Stimulated activated CD8-positive, alpha-beta memory T cell treated with anti-CD3 and anti-CD28 coated beads, Interleukin-2, amount 100 ng/mL, for 48 hours (primary cell): Measurements from ENCODE around the gene PHLDA2.
A peak's percentile ranks its signal among the peaks of the same experiment; 100 is the strongest.

Experiments used
- DNase-seq, 2 donors: peaks; one replicate each; pipeline ENCODE4 v3.0.0-alpha.2; 2020; ENCODE audit warnings: low read depth in 2 of 2

The PHLDA2 gene, protein sequence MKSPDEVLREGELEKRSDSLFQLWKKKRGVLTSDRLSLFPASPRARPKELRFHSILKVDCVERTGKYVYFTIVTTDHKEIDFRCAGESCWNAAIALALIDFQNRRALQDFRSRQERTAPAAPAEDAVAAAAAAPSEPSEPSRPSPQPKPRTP

DNA sequence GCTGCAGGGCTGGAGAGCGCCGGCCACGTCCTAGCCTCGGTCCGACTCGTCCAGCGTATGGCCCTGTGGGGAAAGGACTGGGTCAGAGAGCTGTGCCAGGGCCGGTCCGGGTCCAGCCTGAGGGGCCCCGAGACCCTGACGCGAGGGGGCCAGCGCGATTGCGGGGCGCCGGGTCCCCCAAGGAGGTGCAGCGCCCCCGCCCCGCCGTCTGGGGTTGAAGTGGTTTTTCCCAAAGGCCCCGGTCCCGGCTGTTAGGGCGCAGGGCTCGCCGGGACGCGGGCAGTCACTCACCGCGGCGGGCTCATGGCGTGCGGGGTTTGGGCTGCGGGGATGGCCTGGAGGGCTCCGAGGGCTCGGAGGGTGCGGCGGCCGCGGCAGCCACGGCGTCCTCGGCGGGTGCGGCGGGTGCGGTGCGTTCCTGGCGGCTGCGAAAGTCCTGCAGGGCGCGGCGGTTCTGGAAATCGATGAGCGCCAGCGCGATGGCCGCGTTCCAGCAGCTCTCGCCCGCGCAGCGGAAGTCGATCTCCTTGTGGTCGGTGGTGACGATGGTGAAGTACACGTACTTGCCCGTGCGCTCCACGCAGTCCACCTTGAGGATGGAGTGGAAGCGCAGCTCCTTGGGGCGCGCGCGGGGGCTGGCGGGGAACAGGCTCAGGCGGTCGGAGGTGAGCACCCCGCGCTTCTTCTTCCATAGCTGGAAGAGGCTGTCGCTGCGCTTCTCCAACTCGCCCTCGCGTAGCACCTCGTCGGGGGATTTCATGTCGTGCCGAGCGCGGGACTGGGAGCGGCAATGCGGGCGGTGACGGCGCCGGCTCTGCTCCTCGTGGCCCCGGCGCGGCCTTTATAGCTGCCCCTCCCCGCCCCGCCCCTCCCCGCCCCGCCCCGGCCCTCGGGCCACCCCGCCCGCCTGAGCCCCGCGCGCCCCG, at the start of gene PHLDA2:
PHLDA2 (minus strand) TSS at position 816 of the 926 bp plus-strand sequence; CDS start at position 760, 56 bp downstream.
- DNase-seq = peak; percentile 44 to 45

DNA sequence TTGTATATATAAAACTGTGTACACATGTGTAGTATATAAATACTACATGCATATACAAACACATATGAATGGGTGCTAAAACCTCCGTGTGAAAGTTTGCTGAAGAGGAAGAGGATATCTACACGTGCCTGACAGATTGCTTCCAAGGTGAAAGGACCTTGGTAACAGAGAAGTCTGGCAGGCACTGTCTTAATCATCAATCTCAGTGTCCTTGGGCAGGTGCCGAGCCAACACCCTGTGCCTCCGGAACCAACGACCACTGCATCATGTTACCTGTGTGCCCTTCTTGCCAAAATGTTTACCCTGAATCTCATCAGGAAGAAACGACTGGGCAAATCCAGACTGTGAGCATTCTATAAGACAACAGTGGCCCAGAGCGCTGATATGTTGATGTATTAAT, 47.9 kb upstream of the PHLDA2 start:
- DNase-seq = no peak

DNA sequence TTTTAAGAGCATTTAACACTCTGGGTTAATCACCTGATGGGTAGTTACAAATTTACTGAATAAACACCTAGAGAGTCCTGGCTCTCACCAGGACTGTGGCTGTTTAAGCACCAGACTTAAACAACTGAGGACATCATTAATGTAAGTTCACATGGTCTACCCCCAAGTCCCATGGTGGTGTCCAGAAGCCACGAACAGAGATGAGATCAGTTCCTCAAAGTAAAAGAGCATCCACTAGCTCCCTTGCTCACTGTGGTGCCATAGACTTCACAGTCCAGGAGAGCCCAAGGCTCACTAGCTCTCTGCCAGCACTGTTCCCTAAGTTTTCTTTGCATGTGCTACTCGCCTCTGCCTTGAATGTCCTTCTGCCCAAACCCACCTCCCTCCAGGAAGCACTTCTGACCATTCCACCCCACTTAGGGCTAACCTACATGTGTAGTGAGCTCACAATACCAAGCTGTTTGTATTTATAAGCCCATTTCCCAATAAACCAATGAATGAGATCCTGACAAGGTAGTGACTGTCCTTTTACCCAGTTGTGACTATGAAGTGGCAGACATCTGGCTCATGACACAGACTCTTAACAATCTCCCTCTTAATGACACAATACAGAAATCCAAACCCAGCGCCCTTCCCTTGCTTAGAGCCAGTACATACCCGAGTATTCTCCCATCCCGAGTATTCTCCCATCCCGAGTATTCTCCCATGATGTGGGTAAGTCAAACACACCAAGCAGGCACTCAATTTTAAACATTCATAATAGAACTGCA, 47.3 kb upstream of the PHLDA2 start:
- no peak for DNase-seq

DNA sequence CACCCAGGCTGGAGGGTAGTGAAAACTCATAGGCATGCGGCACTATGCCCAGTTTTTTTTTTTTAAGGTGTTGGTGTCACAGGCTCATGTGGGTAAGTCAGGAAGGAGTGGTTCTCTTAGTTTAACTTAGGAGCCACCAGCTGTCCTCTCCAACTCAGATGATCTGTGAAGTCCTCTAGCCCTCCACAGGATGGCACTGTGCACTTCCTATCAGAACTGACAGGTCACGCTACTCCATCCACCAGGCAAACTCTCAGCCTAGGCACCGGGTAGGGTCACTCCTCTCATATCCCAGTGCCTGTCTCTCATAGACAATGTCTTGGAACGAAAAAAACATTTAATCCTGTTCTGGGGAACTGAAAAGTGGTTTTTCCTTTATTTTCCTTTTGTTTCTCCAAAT, 46.4 kb upstream of the PHLDA2 start:
- no peak for DNase-seq

DNA sequence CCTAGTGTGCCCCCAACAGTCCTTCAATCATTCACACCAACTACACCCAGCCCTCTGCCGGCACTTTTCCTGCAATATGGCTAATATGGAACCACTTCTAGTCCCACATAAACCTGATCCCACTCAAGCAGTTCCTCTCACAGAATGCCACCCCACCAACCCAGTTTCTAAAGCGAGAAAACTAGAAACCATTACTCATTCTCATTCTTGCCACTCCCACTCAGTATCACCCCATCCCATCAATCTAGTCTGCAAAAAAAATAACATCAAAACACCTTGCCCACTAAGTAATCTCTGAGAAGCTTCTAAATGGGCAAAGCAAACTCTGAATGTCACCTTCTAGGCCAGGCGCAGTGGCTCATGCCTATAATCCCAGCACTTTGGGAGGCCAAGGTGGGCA, 45.1 kb upstream of the PHLDA2 start:
- DNase-seq = no peak

DNA sequence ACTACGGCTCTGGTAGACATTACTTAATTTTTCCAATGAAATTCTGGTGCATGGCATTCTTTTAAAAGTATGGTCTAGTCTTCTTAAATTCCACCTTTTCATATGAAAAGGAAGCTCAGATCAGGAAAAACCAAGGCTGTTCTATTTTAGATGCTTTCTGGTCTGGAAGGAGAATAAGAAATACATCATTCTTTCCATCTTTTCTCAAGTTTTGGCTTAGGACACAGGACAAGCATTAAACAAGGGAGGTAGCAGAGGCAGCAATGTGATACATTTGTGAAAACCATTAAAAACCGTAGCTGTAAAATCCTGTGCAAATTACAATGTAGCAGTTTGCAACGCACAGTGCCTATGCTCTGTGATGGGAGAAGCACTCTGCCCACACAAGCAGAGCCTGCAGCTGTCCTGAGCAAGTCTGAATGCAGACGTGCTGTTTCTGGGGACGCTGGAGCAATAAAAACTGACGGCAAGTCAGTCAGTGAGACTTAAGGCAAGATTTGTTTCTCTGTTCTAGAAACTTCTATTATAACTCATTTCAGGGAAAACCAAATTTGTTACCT, 39.2 kb upstream of the PHLDA2 start:
- DNase-seq = no peak

DNA sequence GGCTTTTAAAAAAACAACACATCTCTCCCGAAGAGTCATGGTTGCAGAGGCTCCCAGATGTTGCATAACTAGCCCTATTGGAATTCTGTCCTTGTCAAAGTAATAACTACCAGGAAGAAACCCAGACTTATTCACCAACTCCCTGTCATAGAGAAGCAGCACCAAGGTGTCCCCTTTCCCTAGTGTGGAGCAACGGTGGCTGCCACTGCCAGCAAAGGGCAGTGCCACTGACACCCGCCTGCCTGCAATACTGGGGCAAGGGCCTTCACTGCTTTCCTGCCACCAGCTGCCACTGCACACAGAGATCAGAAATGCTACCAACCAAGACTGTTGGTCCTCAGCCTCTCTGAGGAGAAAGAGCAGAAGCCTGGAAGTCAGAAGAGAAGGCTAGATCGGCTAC, 35.6 kb upstream of the PHLDA2 start:
- no peak for DNase-seq

DNA sequence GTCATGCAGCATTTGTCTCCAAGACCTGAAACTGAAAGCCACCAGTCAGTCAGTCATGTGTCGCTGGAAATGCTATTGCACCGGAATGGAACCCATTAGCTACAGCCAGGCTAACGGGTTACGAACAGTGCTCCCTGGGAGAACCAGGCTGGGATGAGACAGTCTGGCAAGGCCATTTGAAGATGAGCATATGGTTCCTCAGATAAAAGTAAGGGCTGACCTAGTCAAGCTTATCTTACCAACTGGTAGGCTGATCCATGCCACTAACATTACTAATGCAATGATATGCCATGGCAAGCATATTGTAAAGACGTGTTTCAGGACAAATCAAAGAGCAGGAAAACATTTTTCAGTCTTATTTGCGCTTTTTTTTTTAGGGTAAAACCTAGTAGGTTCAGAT, 34.5 kb upstream of the PHLDA2 start:
- no peak for DNase-seq

DNA sequence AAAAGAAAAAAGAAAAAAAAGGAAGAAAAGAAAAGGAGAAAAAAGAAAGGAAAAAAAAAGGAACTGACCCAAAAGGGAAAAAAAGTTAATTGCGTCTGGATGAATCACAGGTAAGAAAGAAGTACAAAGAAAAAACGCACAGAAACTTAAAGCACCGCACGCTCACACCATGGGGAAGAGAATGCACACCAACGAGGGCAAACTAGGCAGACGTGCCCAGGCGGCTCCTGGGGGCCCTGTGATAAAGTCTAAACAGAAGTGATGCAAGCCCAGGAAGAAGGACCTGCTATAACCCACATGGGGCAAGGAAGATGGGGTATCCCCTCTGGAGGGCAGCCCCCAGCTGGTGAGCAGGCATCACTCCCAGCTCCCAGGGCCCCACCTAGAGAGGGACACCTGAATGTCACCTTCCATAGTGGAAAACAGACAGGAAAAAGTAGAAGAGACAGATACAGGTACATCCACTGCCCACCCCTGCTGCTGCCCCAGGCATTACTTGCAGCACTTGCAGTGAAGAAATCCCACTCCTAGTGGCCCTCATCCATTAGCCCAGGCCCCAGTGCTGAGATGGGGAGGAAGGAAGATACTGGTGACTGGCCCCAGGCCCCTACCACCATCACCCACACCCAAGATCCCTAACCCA, 34.0 kb upstream of the PHLDA2 start:
- DNase-seq = no peak

DNA sequence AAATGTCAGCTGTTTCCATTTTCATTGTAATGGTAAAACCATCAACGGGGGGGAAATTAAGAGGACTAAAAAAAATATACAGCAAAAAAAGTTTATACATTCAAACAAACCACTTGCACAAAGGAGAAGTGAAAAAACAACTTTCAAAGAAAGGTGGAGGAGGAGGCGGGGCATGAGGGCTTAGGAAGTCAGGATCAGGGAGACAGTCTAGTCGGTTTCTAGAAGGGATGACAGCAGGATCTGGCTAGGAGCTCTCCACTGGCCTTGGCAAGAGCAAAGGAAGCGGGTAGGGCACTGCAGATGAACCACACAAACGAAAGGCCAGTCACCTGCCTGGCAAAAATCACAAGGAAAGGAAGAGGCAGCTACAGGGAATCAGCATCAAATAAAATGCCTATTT, 31.9 kb upstream of the PHLDA2 start:
- no peak for DNase-seq

DNA sequence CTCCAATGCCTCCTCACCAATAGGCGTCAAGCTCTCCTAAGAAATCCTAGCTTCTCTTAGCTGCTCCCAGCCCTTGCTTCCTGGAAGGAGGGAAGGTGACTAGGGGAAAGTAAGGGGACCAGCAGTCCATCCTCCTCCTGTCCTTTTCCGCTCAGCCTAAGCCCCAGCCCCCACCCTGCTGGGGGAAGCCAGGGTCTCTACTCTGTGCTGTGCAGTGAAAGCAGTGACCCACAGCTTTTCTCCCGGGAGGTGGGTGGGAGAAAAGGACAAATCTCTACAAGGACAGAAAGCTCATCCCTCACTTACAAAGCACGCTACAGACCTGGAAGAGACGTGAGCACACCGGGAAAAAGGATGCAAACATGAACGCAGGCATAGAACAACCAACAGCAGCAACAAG, 30.9 kb upstream of the PHLDA2 start:
- no peak for DNase-seq

DNA sequence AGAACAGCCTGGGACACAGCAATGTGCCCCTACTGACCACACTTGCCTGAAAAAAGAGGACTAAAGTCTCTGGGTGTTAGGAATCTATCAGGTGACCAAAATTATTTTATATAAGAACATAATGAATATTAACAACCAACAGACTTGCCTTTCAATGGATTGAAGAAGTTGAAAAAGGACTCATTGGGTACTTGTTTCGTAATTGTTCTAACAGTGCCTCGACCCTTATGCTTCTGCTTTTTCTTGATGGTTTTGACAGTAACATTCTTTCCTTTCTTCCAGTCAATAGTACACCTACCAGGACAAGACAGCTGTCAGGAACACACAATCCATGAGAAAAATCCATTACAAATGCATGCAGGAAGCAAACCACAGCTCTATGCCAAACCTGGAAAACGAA, 29.0 kb upstream of the PHLDA2 start:
- DNase-seq = no peak

DNA sequence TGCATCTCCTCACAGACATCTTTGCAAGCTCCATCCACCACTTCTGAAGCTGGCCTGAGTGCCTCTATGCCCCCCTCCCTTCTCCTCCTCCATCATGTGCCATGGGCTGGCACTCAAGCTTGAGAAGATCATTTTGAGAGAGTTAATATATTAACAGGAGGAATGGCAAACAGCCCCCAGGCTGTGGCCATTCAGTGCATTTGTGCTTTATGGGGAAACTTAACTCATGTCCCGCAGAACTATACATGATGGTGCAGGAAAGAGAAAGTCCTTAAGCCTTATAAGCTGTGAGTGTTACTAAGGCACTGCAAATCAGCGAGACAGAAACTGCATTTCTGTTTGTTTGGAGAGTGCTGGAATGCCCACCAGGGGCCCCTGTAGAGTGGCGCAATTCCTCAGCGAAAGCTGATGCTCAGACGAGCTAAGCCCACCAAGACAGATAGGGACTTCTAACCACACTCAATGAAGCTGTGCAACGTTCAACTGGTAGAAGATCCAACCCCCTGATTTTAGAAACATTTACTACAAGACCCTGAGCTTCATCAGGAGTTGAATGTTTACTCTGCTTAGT, 26.8 kb upstream of the PHLDA2 start:
- DNase-seq = no peak

DNA sequence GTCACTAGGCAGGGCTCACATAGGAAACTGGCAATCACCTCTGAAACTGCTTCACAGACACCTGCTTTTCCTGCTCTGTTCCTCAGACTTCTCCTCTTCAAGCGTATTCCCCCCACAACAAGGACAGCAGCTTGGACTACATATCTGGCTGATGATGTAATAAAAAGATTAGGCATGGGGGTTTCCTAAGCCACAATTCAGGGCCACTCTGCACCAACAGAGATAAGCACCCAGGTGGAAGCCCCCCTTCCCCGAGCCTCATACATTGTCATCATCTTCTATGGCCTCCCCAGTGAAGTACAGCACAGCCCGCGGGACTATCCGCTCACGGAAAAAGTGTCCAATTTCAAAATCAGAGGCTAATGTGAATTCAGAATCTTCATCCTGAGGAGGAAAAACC, 25.0 kb upstream of the PHLDA2 start:
- DNase-seq = no peak

DNA sequence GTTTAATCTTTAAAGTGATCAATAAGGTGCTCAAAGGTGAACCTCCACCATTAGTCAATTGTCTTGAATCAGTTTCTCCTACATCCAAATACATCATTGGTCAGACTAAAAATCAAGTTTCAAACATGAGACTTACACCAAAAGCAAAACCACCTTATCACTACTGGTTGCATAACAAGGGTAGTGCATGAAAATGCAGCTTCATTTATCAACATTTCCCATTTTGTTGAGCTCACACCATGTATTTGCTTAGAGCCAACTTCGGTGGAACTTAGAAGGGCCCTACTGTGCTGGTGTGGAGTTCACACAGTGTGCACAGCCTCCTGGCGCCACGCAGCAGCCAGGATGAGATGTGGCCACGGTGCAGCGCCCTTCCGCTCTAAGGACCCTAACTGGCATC, 23.1 kb upstream of the PHLDA2 start:
- no peak for DNase-seq

DNA sequence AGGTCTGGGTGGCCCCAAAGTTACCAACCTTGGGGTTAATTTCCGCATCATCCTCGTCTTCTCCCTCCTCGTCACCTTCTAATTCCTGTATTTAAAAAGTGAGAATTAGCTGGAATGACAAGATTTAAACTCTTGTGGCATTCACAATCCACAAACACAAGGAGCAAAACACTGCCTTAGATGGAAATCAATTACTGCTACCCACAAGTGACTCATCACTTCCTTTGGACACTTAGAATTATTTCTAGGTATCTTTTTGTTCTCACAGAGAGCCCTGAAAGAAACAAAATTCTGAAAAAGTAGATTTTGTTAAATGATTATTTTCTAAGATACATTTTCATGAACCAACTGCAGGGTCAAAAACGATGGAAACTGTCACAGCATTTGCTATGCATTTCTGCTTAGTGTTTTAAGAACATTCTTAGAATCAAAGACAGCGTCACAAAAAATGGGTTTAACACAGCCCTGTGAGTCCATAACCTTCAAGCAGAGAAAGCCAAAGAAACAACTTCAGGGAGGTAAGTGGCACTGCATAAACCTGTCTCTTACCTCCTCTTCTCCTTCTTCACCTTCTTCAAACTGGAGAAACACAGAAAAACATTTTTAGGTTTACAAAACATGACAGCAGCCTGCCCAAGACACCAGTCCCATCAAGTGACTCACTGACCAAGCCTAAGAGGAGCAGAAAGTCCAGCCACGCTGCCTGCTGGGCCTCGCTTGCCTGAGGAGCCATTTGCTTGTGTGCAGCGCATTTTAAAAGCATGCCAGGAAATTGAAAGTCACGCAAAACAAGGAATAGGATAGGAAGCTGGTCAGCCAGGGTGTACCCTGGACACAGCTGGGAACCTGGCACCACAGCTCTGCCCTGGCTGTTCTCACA, 22.3 kb upstream of the PHLDA2 start:
- no peak for DNase-seq

DNA sequence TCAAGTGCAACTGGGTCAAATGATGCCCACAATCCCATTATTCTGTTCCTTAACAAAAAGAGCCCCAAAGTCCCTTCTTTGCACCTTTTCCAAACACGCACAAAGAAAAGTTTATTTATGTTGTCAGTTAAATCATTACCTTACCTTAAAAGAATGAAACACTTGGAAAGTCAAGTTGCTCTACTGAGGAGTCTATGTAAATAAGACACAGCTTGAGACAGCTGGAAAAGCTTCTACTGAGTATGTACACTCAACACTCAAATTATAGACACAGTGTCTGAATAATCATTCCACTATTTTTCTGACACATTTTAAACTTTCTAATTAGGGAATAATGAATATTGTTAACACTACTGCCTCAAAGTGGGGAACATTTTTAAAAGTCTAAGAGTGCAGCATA, 21.6 kb upstream of the PHLDA2 start:
- DNase-seq = no peak

DNA sequence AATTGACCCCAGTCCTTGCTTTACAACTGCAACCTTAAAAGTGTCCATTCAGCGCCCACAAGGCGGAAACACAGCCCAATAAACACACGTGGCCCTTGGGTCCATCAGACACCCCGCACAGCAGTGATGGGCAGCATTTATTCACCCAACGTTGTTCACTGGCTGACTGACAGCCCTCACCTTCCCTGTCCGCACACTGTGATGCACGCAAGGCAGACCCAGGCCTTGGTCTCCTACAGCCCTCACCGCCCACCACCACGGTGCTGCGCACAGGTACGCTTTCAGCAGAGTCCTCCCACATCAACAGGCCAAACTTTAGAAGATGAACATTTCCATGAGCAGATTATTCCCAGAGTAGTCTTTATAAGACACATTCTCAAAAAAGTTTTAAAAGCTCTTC, 20.7 kb upstream of the PHLDA2 start:
- DNase-seq = no peak

DNA sequence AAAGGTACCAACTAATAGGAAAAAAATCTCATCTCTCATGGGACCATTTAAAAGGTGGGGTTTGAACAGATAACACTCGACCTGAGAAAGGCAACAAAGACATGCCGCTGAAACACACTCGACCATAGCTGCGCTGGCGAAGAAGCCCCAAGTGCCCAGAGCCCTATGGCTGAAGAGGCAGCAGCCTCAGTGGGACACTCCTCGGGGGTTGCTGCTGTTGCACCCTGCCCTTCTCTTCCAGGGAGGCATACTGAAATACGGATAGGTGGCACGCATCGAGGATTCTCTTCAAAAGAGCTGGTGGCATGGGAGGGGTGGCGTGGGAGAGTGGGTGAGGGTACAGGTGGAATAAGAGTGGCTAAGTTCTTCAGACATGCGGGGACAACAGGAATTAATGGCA, 18.5 kb upstream of the PHLDA2 start:
- no peak for DNase-seq

DNA sequence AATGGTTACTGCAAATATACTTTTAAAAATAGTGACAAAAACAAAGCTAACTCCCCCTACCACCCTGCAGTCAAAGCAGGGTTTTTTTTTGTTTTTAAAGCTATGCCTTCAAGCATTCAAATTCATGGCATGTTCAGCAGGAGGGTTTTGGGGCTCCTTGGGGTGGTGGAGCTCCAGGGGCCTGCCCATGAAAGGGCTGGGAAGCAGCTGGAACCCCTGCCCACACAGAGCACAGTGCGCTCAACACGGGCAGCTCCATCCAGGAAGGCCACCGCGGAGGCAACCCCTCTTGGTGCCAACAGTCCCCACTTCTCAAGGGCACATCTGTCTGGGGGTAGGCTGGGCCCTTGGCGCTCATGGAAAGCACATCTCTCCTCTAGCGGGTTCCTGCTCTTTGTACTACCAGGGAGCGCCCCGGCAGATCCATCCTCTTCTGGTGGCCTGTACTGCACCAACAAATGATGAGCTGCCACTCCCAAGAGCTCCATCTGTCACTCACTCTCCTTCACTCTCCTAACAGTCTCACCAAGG, 16.6 kb upstream of the PHLDA2 start:
- no peak for DNase-seq
